CD4-positive, alpha-beta memory T cell (primary cell): Measurements from ENCODE around the gene PTPRS. TPM values are rescaled to one million over a fixed set of nuclear protein-coding genes. Genes with fewer than 3 reads are reported as not detected.
"Not testable (repeated sequence)": the region's sequence is repeated elsewhere in the genome, so short reads cannot be mapped to it uniquely, and the experiment has no call there.

Experiments
- CTCF ChIA-PET: fragments of 350-600 bp; sonication (Branson Sonifier 250); formaldehyde crosslinking; loops from one replicate; lab custom pipeline; 2021; ENCODE audit warnings: inconsistent platforms; ENCODE audit not compliant: partially characterized antibody; lab: Charles Lee
- POLR2A ChIA-PET: fragments of 350-600 bp; sonication (Branson Sonifier 250); formaldehyde crosslinking; loops from one replicate; lab custom pipeline; 2021; ENCODE audit not compliant: partially characterized antibody; lab: Charles Lee
- DNase-seq, 5 donors: peaks; one replicate each; pipeline versions ENCODE4 v3.0.0 to v3.0.0-alpha.2; 2020 to 2022; ENCODE audit warnings: mixed read lengths in 1 of 5
- H3K27ac ChIP-seq: one replicate; pipeline ENCODE4 v1.7.0; 2013; ENCODE audit warnings: low read depth, low read length
- H3K27me3 ChIP-seq: 2 replicates; pipeline ENCODE4 v1.7.0; 2013; ENCODE audit warnings: mild to moderate bottlenecking, low read length, moderate library complexity; ENCODE audit not compliant: insufficient read depth
- H3K36me3 ChIP-seq: 2 replicates; pipeline ENCODE4 v1.7.0; 2013; ENCODE audit warnings: mild to moderate bottlenecking, low read length, moderate library complexity; ENCODE audit not compliant: insufficient read depth
- H3K4me1 ChIP-seq: 2 replicates; pipeline ENCODE4 v1.7.0; 2013; ENCODE audit warnings: mild to moderate bottlenecking, low read length, moderate library complexity; ENCODE audit not compliant: insufficient read depth
- H3K4me3 ChIP-seq, 2 donors: one replicate each; pipeline ENCODE4 v1.7.0; 2013; ENCODE audit warnings: low read length in 2 of 2, mild to moderate bottlenecking in 1 of 2
- H3K9me3 ChIP-seq, 2 donors: one replicate each; pipeline ENCODE4 v1.7.0; 2013; ENCODE audit warnings: low read length in 2 of 2, control low read depth in 1 of 2; ENCODE audit not compliant: control insufficient read depth in 1 of 2
- H3K27ac Mint-ChIP-seq, 7 donors: one replicate each; pipeline ENCODE4 v1.8.0; 2020 to 2021; ENCODE audit warnings: mixed read lengths in 7 of 7, mild to moderate bottlenecking in 6 of 7, inconsistent platforms in 3 of 7, moderate library complexity in 3 of 7
- H3K27me3 Mint-ChIP-seq, 2 donors: one replicate each; pipeline ENCODE4 v1.8.0; 2020 to 2021; ENCODE audit warnings: mixed read lengths in 2 of 2
- H3K36me3 Mint-ChIP-seq, 2 donors: one replicate each; pipeline ENCODE4 v1.8.0; 2020 to 2021; ENCODE audit warnings: mixed read lengths in 2 of 2, inconsistent platforms in 1 of 2, mild to moderate bottlenecking in 1 of 2
- H3K4me1 Mint-ChIP-seq, 4 donors: one replicate each; pipeline ENCODE4 v1.8.0; 2020 to 2021; ENCODE audit warnings: mixed read lengths in 4 of 4, mild to moderate bottlenecking in 1 of 4
- H3K4me3 Mint-ChIP-seq, 8 donors: one replicate each; pipeline ENCODE4 v1.8.0; 2020 to 2021; ENCODE audit warnings: mixed read lengths in 8 of 8, mild to moderate bottlenecking in 7 of 8, moderate library complexity in 6 of 8, inconsistent platforms in 3 of 8
- H3K9me3 Mint-ChIP-seq, 8 donors: one replicate each; pipeline ENCODE4 v1.8.0; 2020 to 2021; ENCODE audit warnings: mixed read lengths in 8 of 8, mild to moderate bottlenecking in 5 of 8, inconsistent platforms in 3 of 8, moderate library complexity in 1 of 8
- intact Hi-C: fragments of 100-400 bp; cut with micrococcal nuclease; formaldehyde crosslinking; loops from one replicate; pipeline ENCODE4 v1.15.1; 2023
- polyA plus RNA-seq, 2 donors: library from polyadenylated mRNA; unstranded; fragments of 300-500 nt; fragmentation: Illumina TruSeq; gene quantifications; one replicate each; pipeline ENCODE4 v1.2.3, GENCODE V29; 2021
- total RNA-seq, 2 experiments: library from RNA; stranded (reverse); gene quantifications; one replicate each; pipeline ENCODE4 v1.2.3, GENCODE V29; 2021

PTPRS gene
- total and polyA plus RNA-seq, 4 experiments from 2014 or later = 0.20 to 0.30 (median 0.26) TPM; not detected in 1

- Mint-ChIP-seq H3K9me3 (peaks cover 0 to 3% (median 0%) of the 10 kb centered on the region in 8 donors), H3K36me3 (no peaks in the 10 kb centered on the region), H3K4me3 (no peak overlapping the region), H3K27me3 (peaks cover 0 to 3% of the 10 kb centered on the region in 2 donors), H3K4me1 (no peaks in the 10 kb centered on the region), H3K27ac (no peak overlapping the region)
- no peak overlapping the region for H3K4me3 ChIP-seq
- no peak overlapping the region for H3K27ac ChIP-seq
- intact Hi-C loops = no loop called here
- no peaks in the 10 kb centered on the region for H3K27me3 ChIP-seq
- ChIA-PET POLR2A (no interaction called here), CTCF (no interaction called here)
- no peaks in the 10 kb centered on the region for H3K9me3 ChIP-seq
- no peak for DNase-seq
- no peaks in the 10 kb centered on the region for H3K36me3 ChIP-seq
- H3K4me1 ChIP-seq = no peaks in the 10 kb centered on the region
These were observed 32.1 kb upstream of the PTPRS start for GRCh38 chr19:5372572-5373200.

- no peak overlapping the region for H3K4me3 ChIP-seq
- intact Hi-C loops = no loop called here
- no peaks in the 10 kb centered on the region for H3K27me3 ChIP-seq
- H3K9me3 ChIP-seq = no peaks in the 10 kb centered on the region
- CTCF ChIA-PET = no interaction called here
- POLR2A ChIA-PET = no interaction called here
- Mint-ChIP-seq H3K27ac (no peak overlapping the region), H3K4me1 (no peaks in the 10 kb centered on the region), H3K9me3 (peaks cover 0 to 3% (median 0%) of the 10 kb centered on the region in 8 donors), H3K36me3 (no peaks in the 10 kb centered on the region), H3K4me3 (no peak overlapping the region), H3K27me3 (peaks cover 0 to 2% of the 10 kb centered on the region in 2 donors)
- no peaks in the 10 kb centered on the region for H3K36me3 ChIP-seq
- no peaks in the 10 kb centered on the region for H3K4me1 ChIP-seq
- DNase-seq = peak in 2 of 5 donors; percentile 4 to 10
- H3K27ac ChIP-seq = no peak overlapping the region
These were observed 29.4 kb upstream of the PTPRS start for GRCh38 chr19:5369962-5370367.

GRCh38 chr19:5369304-5369703 is 28.7 kb upstream of the PTPRS start:
- Mint-ChIP-seq H3K27ac (no peak overlapping the region), H3K36me3 (no peaks in the 10 kb centered on the region), H3K9me3 (peaks cover 0 to 1% (median 0%) of the 10 kb centered on the region in 8 donors), H3K27me3 (peaks cover 0 to 2% of the 10 kb centered on the region in 2 donors), H3K4me1 (no peaks in the 10 kb centered on the region), H3K4me3 (no peak overlapping the region)
- no peaks in the 10 kb centered on the region for H3K4me1 ChIP-seq
- H3K27me3 ChIP-seq = no peaks in the 10 kb centered on the region
- POLR2A ChIA-PET = no interaction called here
- no peak for DNase-seq
- H3K27ac ChIP-seq = no peak overlapping the region
- H3K4me3 ChIP-seq = no peak overlapping the region
- no peaks in the 10 kb centered on the region for H3K36me3 ChIP-seq
- no peaks in the 10 kb centered on the region for H3K9me3 ChIP-seq
- intact Hi-C loops = no loop called here
- CTCF ChIA-PET = no interaction called here

GRCh38 chr19:5367530-5368133 is 27.0 kb upstream of the PTPRS start:
- CTCF ChIA-PET = no interaction called here
- H3K9me3 Mint-ChIP-seq = peaks cover 0 to 1% (median 0%) of the 10 kb centered on the region in 8 donors
- no peaks in the 10 kb centered on the region for H3K4me1 Mint-ChIP-seq
- Histone ChIP-seq H3K4me3 (no peak overlapping the region), H3K27me3 (no peaks in the 10 kb centered on the region), H3K27ac (no peak overlapping the region), H3K4me1 (no peaks in the 10 kb centered on the region), H3K36me3 (no peaks in the 10 kb centered on the region), H3K9me3 (no peaks in the 10 kb centered on the region)
- DNase-seq = no peak
- no peak overlapping the region for H3K27ac Mint-ChIP-seq
- POLR2A ChIA-PET = no interaction called here
- no peaks in the 10 kb centered on the region for H3K36me3 Mint-ChIP-seq
- intact Hi-C loops = no loop called here
- no peak overlapping the region for H3K4me3 Mint-ChIP-seq
- peaks cover 2 to 3% of the 10 kb centered on the region in 2 donors for H3K27me3 Mint-ChIP-seq

- no peaks in the 10 kb centered on the region for H3K9me3 ChIP-seq
- no peak overlapping the region for H3K4me3 ChIP-seq
- peaks cover 2 to 6% of the 10 kb centered on the region in 2 donors for H3K27me3 Mint-ChIP-seq
- ChIA-PET POLR2A (no interaction called here), CTCF (no interaction called here)
- H3K36me3 ChIP-seq = no peaks in the 10 kb centered on the region
- peaks cover 0 to 1% (median 0%) of the 10 kb centered on the region in 8 donors for H3K9me3 Mint-ChIP-seq
- no peaks in the 10 kb centered on the region for H3K4me1 ChIP-seq
- H3K27ac Mint-ChIP-seq = no peak overlapping the region
- H3K4me3 Mint-ChIP-seq = no peak overlapping the region
- peaks cover 0 to 1% (median 0%) of the 10 kb centered on the region in 4 donors for H3K4me1 Mint-ChIP-seq
- H3K36me3 Mint-ChIP-seq = no peaks in the 10 kb centered on the region
- DNase-seq = no peak
- H3K27ac ChIP-seq = no peak overlapping the region
- intact Hi-C loops = no loop called here
- H3K27me3 ChIP-seq = no peaks in the 10 kb centered on the region
These were observed 25.3 kb upstream of the PTPRS start for GRCh38 chr19:5365905-5366304.

DNA sequence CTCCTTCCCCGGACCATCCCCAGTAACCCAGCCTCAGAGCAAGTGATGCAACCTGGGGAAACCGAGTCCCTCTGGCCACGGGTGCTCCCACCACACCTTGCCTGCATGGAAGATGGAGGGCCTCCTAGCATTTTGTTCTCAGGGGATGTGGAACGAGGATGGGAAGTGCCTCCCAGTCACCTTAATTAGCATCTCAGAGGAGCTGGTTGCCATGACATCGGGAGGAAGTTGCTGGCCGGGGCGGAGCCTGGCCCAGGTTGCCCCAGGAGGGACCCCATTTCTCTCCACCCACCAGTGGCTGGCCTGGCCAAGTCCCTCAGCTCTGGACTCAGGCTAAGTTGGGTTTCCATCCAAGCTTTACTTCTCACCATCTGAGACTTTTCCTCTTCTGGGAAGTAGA is 24.1 kb upstream of the PTPRS start:
- Mint-ChIP-seq H3K27ac (peak overlapping the region in 1 of 7 donors; percentile 77), H3K4me1 (peaks cover 0 to 1% (median 0%) of the 10 kb centered on the region in 4 donors), H3K36me3 (no peaks in the 10 kb centered on the region), H3K9me3 (peaks cover 0 to 1% (median 0%) of the 10 kb centered on the region in 8 donors), H3K4me3 (no peak overlapping the region), H3K27me3 (peaks cover 4 to 15% of the 10 kb centered on the region in 2 donors)
- H3K9me3 ChIP-seq = no peaks in the 10 kb centered on the region
- CTCF ChIA-PET = no interaction called here
- intact Hi-C loops = no loop called here
- H3K4me1 ChIP-seq = no peaks in the 10 kb centered on the region
- H3K27me3 ChIP-seq = no peaks in the 10 kb centered on the region
- DNase-seq = no peak
- H3K27ac ChIP-seq = no peak overlapping the region
- no peaks in the 10 kb centered on the region for H3K36me3 ChIP-seq
- no peak overlapping the region for H3K4me3 ChIP-seq
- POLR2A ChIA-PET = no interaction called here

GRCh38 chr19:5361839-5362238 is 21.2 kb upstream of the PTPRS start:
- H3K27me3 Mint-ChIP-seq = peaks cover 13 to 29% of the 10 kb centered on the region in 2 donors
- H3K4me3 ChIP-seq, H3K27ac Mint-ChIP-seq, intact Hi-C loops, H3K27ac ChIP-seq, H3K4me1 ChIP-seq, H3K9me3 Mint-ChIP-seq, H3K36me3 ChIP-seq, DNase-seq, H3K36me3 Mint-ChIP-seq, POLR2A ChIA-PET, H3K4me3 Mint-ChIP-seq, H3K9me3 ChIP-seq, H3K27me3 ChIP-seq, H3K4me1 Mint-ChIP-seq: not testable (repeated sequence)
- CTCF ChIA-PET = interaction anchor here (0.6 kb wide), 1 partner anchor 729 kb away, joined by 3 read pairs; no protein-coding TSS in a partner anchor
